ENCODE measurements around the gene ZNF436. TPM values are rescaled to one million over a fixed set of nuclear protein-coding genes. Genes with fewer than 3 reads are reported as not detected.

Gene ZNF436
- total and polyA plus RNA-seq, 9 of the 15 experiments (the other 6 are each of a cell fraction or from before 2014, with no cell fraction given) = 2.1 to 11.3 (median 6.8) TPM

GRCh38 chr1:23367791-23368561 is 1.7 kb downstream of the ZNF436 start:
- Histone ChIP-seq H3K9ac (ENCODE audit: insufficient read depth in 1 of 2, low read depth in 2 of 2, low read length in 2 of 2) (peak overlapping the region; percentile 90 to 99), H3K27ac (ENCODE audit: extremely low read depth, low read depth, low read length) (peak overlapping the region; percentile 97), H3K4me2 (ENCODE audit: insufficient read depth, low read length) (peak overlapping the region; percentile 98), H3K4me1 (replicated peaks in 1 of 2; ENCODE audit: control insufficient read depth in 2 of 2, insufficient read depth in 2 of 2, low read length in 2 of 2) (peaks cover 23 to 36% of the 10 kb centered on the region in 2 experiments), H3K36me3 (ENCODE audit: control insufficient read depth, insufficient read depth, low read length) (peaks cover 38% of the 10 kb centered on the region), H3K9me3 (replicated peaks; ENCODE audit: control insufficient read depth, insufficient read depth, low read depth, low read length) (peaks cover 14% of the 10 kb centered on the region), H4K20me1 (replicated peaks; ENCODE audit: control insufficient read depth, insufficient read depth, low read length) (no peaks in the 10 kb centered on the region), H3K4me3 (peak overlapping the region; percentile 58), H3K27me3 (ENCODE audit: control insufficient read depth in 2 of 2, insufficient read depth in 2 of 2, low read length in 2 of 2) (no peaks in the 10 kb centered on the region), H3K79me2 (ENCODE audit: control insufficient read depth, insufficient read depth, low read length) (peaks cover 54% of the 10 kb centered on the region), H3K9me1 (ENCODE audit: control insufficient read depth, insufficient read depth, low read length) (no peaks in the 10 kb centered on the region), H2AFZ (ENCODE audit: low read depth, low read length) (peak overlapping the region; percentile 98)
- intact Hi-C loops (cut with micrococcal nuclease) (loop anchor here (1.0 kb wide), 1 partner anchor 24 kb away; the partner anchor contains the start of gene HNRNPR), in situ Hi-C loops (cut with MboI) (no loop called here)
- no TSS peak for BruUV-seq (replicated peaks)
- ChIA-PET POLR2A (interaction anchor here (0.6 to 1.9 kb wide), 18 partner anchors 9 to 169 kb away, joined by 3 to 27 read pairs (median 4); partner anchors contain the start of gene HNRNPR), CTCF (ENCODE audit: low intra/inter-chr PET ratio) (interaction anchor here (0.8 kb wide), 1 partner anchor 36 kb away, joined by 4 read pairs; no protein-coding TSS in a partner anchor)
- peak; percentile 91 for ATAC-seq
- FAIRE-seq = peak; percentile 98
- DNase-seq (ENCODE audit: extremely low read depth in 1 of 4, low spot score in 3 of 4) = peak; percentile 99 to 100 (median 100)
- 0% methylated on average over 39 of the region's 41 CpGs for WGBS (ENCODE audit: insufficient coverage, low coverage, missing lambda C conversion rate)
- no peak for TF ChIP-seq KHSRP (IDR thresholded peaks at IDR 0.05)
- TF ChIP-seq ZNF311 (CRISPR knock-in tag; IDR thresholded peaks at IDR 0.05) = no peak
- TF ChIP-seq ATF7 (IDR thresholded peaks at IDR 0.05) = peak; percentile 54
- TF ChIP-seq ZNF583 (CRISPR knock-in tag; IDR thresholded peaks at IDR 0.05) = no peak
- 0 out of 2 replicates have a peak, but pooled peaks have one; percentile 61 for TF ChIP-seq NR4A1 (CRISPR knock-in tag; IDR thresholded peaks at IDR 0.05)
- TF ChIP-seq NR4A1 (tag; IDR thresholded peaks at IDR 0.05) = no peak
- TF ChIP-seq GATAD2A (IDR thresholded peaks at IDR 0.05) = peak; percentile 80; the same call in 1 of the 2 replicates
- TF ChIP-seq ZNF75A (CRISPR knock-in tag; IDR thresholded peaks at IDR 0.05) = no peak
- TF ChIP-seq ZKSCAN1 (IDR thresholded peaks at IDR 0.05; ENCODE audit: low read depth, low read length) = peak; percentile 5; the same call in 1 of the 2 replicates
- TF ChIP-seq SREBF2 (CRISPR knock-in tag; IDR thresholded peaks at IDR 0.05) = no peak
- no peak for TF ChIP-seq XRCC3 (IDR thresholded peaks at IDR 0.05)
- TF ChIP-seq SIN3A (IDR thresholded peaks at IDR 0.05; ENCODE audit: borderline replicate concordance in 2 of 2, control insufficient read depth in 1 of 2, low read depth in 2 of 2, low read length in 2 of 2) = peak in 1 of 2 experiments; percentile 70; a peak in 1 of 4 replicates
- 0 out of 2 replicates have a peak, but pooled peaks have one; percentile 10 for TF ChIP-seq SMARCE1 (IDR thresholded peaks at IDR 0.05)
- no peak for TF ChIP-seq ZFP36 (IDR thresholded peaks at IDR 0.05; ENCODE audit: low read depth, low read length, partially characterized antibody)
- TF ChIP-seq ZNF23 (CRISPR knock-in tag; IDR thresholded peaks at IDR 0.05) = no peak
- TF ChIP-seq ARNT (IDR thresholded peaks at IDR 0.05) = no peak
- TF ChIP-seq MBD2 (IDR thresholded peaks at IDR 0.05; ENCODE audit: borderline replicate concordance, low read depth) = peak; percentile 98
- peak; percentile 58 for TF ChIP-seq PHF20 (IDR thresholded peaks at IDR 0.05; ENCODE audit: partially characterized antibody)
- no peak for TF ChIP-seq MLX (CRISPR knock-in tag; conservative IDR thresholded peaks at IDR 0.05)
- peak; percentile 74 for TF ChIP-seq ZNF766 (CRISPR knock-in tag; conservative IDR thresholded peaks at IDR 0.05)
- TF ChIP-seq, protein P1, sequence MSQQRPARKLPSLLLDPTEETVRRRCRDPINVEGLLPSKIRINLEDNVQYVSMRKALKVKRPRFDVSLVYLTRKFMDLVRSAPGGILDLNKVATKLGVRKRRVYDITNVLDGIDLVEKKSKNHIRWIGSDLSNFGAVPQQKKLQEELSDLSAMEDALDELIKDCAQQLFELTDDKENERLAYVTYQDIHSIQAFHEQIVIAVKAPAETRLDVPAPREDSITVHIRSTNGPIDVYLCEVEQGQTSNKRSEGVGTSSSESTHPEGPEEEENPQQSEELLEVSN (IDR thresholded peaks at IDR 0.05; ENCODE audit: borderline replicate concordance in 1 of 2, extremely low read depth in 1 of 2, insufficient read depth in 1 of 2, insufficient read length in 1 of 2, low read depth in 1 of 2, low read length in 1 of 2, poor library complexity in 1 of 2, severe bottlenecking in 1 of 2) = peak; percentile 36 to 67
- peak in 1 of 2 experiments; percentile 78; a peak in 2 of 4 replicates for TF ChIP-seq HDAC1 (IDR thresholded peaks at IDR 0.05)
- no peak for TF ChIP-seq SRSF1 (IDR thresholded peaks at IDR 0.05; ENCODE audit: low read depth, low read length)
